KMS-11 (cell line): ENCODE results near the gene CTNS.

Experiments used
- H2AFZ ChIP-seq: fragments of 200-600 bp; sonication (generic); 2 replicates; pipeline ENCODE4 v1.6.1; 2016; ENCODE audit warnings: antibody characterized with exemption, mixed run types, low read depth
- H3K27ac ChIP-seq: fragments of 200-600 bp; sonication (generic); 2 replicates; pipeline ENCODE4 v1.6.1; 2016; ENCODE audit warnings: mild to moderate bottlenecking, mixed run types
- H3K27me3 ChIP-seq: fragments of 200-600 bp; sonication (generic); 2 replicates; pipeline ENCODE4 v1.6.1; 2017; ENCODE audit warnings: mild to moderate bottlenecking, low read depth, mixed run types, moderate library complexity; ENCODE audit not compliant: insufficient read depth
- H3K36me3 ChIP-seq: fragments of 200-600 bp; sonication (generic); 2 replicates; pipeline ENCODE4 v1.6.1; 2017; ENCODE audit warnings: mild to moderate bottlenecking, mixed run types; ENCODE audit not compliant: insufficient read depth
- H3K4me1 ChIP-seq: fragments of 200-600 bp; sonication (generic); 2 replicates; pipeline ENCODE4 v1.6.1; 2016; ENCODE audit warnings: mild to moderate bottlenecking, low read depth, mixed run types; ENCODE audit not compliant: poor library complexity, severe bottlenecking
- H3K4me2 ChIP-seq: fragments of 200-600 bp; sonication (generic); 2 replicates; pipeline ENCODE4 v1.7.0; 2016; ENCODE audit warnings: mild to moderate bottlenecking, mixed run types
- H3K4me3 ChIP-seq: fragments of 200-600 bp; sonication (generic); IDR thresholded peaks from 2 replicates; pipeline ENCODE4 v1.6.1; 2017; ENCODE audit warnings: low read depth, low read length, mixed read lengths; ENCODE audit not compliant: insufficient read depth
- H3K79me2 ChIP-seq: fragments of 200-600 bp; sonication (generic); 2 replicates; pipeline ENCODE4 v1.6.1; 2016; ENCODE audit warnings: low read depth, mixed run types; ENCODE audit not compliant: insufficient read depth
- H3K9ac ChIP-seq: fragments of 200-600 bp; sonication (generic); 2 replicates; pipeline ENCODE4 v1.6.1; 2016; ENCODE audit warnings: mild to moderate bottlenecking, mixed run types
- H4K20me1 ChIP-seq: fragments of 200-600 bp; sonication (generic); 2 replicates; pipeline ENCODE4 v1.6.1; 2016; ENCODE audit warnings: mild to moderate bottlenecking, mixed run types; ENCODE audit not compliant: insufficient read depth
- TF ChIP-seq, protein P1 (sequence below): fragments of 200-600 bp; sonication (generic); conservative IDR thresholded peaks from 2 replicates; pipeline ENCODE4 v1.6.1; 2017; ENCODE audit warnings: low read depth, mild to moderate bottlenecking, antibody characterized with exemption, low read length, moderate library complexity, mixed read lengths

Gene CTNS

DNA sequence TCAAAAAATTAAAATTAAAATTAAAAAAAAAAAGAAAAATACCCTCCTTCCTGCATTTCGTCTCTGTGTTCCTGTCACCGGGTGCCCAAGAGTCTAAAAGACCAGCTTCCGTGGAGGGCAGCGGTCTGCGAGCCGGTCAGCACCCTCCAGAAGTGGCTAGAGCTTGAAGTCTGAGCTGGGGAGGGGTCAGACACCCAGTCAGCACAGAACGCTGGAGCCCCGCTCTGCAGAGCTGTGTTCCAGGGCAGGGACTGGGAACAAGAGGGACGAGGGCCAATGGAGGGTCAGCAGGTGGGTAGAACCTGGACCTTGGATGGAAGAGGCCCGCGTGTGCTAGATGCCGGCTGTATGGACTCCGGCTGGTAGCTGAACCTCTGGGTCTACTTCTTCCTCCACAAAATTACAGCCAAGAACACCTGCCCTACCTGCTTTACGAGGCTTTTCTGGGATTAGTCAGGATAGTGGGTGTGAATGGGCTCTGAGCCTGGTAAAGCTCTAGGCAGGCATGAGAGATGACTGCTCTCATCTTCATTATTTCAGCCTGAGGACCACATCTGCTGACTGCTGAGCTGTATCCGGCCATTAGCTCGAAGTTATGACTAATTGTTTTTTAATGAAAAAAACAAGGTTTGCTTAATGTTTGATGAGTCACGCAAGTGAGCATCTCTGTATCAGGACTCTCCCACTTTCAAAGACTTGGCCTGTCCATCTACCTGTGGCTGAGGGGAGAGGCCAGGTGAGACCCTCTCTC, 33.3 kb upstream of the CTNS start:
- TF ChIP-seq, protein P1, sequence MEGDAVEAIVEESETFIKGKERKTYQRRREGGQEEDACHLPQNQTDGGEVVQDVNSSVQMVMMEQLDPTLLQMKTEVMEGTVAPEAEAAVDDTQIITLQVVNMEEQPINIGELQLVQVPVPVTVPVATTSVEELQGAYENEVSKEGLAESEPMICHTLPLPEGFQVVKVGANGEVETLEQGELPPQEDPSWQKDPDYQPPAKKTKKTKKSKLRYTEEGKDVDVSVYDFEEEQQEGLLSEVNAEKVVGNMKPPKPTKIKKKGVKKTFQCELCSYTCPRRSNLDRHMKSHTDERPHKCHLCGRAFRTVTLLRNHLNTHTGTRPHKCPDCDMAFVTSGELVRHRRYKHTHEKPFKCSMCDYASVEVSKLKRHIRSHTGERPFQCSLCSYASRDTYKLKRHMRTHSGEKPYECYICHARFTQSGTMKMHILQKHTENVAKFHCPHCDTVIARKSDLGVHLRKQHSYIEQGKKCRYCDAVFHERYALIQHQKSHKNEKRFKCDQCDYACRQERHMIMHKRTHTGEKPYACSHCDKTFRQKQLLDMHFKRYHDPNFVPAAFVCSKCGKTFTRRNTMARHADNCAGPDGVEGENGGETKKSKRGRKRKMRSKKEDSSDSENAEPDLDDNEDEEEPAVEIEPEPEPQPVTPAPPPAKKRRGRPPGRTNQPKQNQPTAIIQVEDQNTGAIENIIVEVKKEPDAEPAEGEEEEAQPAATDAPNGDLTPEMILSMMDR: no peak
- Histone ChIP-seq H2AFZ (no peak overlapping the region), H3K4me3 (no peak overlapping the region), H3K9ac (no peak overlapping the region), H3K79me2 (no peaks in the 10 kb centered on the region), H3K36me3 (no peaks in the 10 kb centered on the region), H3K4me1 (no peaks in the 10 kb centered on the region), H4K20me1 (no peaks in the 10 kb centered on the region), H3K27ac (no peak overlapping the region), H3K4me2 (no peak overlapping the region), H3K27me3 (no peaks in the 10 kb centered on the region)

DNA sequence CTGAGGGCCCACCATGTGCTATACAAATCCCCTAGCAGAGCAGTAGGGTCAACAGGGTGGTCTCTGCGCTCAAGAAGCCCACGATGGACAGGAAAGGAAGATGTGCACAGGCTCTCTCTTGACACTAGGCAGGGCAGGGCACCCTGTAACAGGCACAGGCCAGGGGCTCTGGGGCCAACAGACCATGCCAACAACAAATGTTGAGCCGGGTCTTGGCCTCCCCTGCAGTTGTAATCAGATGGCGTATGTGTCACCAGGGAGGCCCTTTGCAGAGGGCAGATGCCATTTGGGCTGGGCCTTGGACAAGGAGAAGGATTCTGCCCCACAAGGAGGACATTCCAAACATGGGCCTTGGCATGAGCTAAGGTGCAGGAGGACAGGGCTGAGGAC, 32.7 kb upstream of the CTNS start:
- H3K79me2 ChIP-seq: no peaks in the 10 kb centered on the region
- TF ChIP-seq, protein P1: no peak
- H3K27ac ChIP-seq: no peak overlapping the region
- H3K9ac ChIP-seq: no peak overlapping the region
- no peak overlapping the region for H3K4me2 ChIP-seq
- no peak overlapping the region for H3K4me3 ChIP-seq
- H3K36me3 ChIP-seq: no peaks in the 10 kb centered on the region
- no peaks in the 10 kb centered on the region for H3K27me3 ChIP-seq
- no peaks in the 10 kb centered on the region for H3K4me1 ChIP-seq
- H4K20me1 ChIP-seq: no peaks in the 10 kb centered on the region
- no peak overlapping the region for H2AFZ ChIP-seq

DNA sequence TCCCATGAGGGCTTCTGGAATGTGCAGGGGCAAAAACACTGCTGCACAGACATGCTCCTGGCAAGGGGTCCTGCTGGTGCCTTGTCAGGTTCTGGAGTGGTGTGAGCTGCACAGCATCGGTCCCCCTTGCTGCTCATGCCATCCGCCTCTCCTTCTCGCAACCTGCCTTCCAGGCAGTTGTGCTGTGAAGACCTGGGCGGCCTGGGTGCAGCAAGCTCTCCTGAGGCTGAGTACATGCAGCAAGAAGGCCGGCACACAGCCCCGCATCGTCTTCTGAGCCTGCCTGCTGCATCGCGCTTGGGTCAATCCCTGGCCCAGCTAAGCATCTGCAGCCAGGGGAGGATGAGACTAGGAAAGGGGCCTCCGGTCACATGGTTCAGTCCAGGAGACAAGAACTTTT, 26.9 kb upstream of the CTNS start:
- Histone ChIP-seq H4K20me1 (no peaks in the 10 kb centered on the region), H3K9ac (no peak overlapping the region), H3K4me2 (no peak overlapping the region), H3K4me1 (no peaks in the 10 kb centered on the region), H3K79me2 (no peaks in the 10 kb centered on the region), H3K4me3 (no peak overlapping the region), H3K27me3 (no peaks in the 10 kb centered on the region), H3K27ac (no peak overlapping the region), H2AFZ (no peak overlapping the region), H3K36me3 (no peaks in the 10 kb centered on the region)
- TF ChIP-seq, protein P1: no peak

DNA sequence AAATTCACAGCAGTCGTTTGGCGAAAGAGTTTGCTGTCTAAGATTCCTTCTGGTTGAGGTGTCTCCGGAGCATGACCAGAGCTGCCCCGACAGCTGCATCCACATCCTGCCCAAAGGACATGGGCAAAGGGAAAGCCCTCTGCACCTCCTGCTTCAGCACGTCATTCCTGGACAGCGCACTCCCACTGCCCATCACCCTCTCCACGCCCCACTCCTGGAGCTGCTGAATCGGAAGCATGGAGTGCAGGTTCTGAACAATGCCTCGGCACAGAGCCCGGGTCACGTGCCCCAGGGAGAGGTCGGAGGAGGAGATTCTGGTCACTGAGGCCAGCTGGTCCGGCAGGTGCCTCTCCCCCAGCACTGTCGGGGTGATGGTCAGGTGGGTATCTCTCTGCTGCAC, 26.0 kb upstream of the CTNS start:
- Histone ChIP-seq H3K36me3 (no peaks in the 10 kb centered on the region), H3K4me2 (no peak overlapping the region), H3K9ac (no peak overlapping the region), H4K20me1 (no peaks in the 10 kb centered on the region), H3K79me2 (no peaks in the 10 kb centered on the region), H3K4me1 (no peaks in the 10 kb centered on the region), H2AFZ (no peak overlapping the region), H3K4me3 (no peak overlapping the region), H3K27ac (no peak overlapping the region), H3K27me3 (no peaks in the 10 kb centered on the region)
- TF ChIP-seq, protein P1: no peak
